T-helper 2 cell treated with Interferon-gamma antibody and Interleukin-4, amounts not matched to agents 100 ng/mL and 5 ng/mL, for 36 hours (primary cell): ENCODE measurements around the gene PSMD3. TPM values are rescaled to one million over a fixed set of nuclear protein-coding genes. Genes with fewer than 3 reads are reported as not detected.
"Not testable (repeated sequence)": the region's sequence is repeated elsewhere in the genome, so short reads cannot be mapped to it uniquely, and the experiment has no call there.

Experiments used
- intact Hi-C: fragments of 100-400 bp; cut with micrococcal nuclease; formaldehyde crosslinking; loops from one replicate; pipeline ENCODE4 v1.15.1; 2023
- total RNA-seq: library from RNA; stranded (reverse); gene quantifications from 2 replicates; pipeline ENCODE4 v1.2.3, GENCODE V29; 2022

Gene PSMD3
- total RNA-seq, 1 donor from 2014 or later = 125 TPM

DNA sequence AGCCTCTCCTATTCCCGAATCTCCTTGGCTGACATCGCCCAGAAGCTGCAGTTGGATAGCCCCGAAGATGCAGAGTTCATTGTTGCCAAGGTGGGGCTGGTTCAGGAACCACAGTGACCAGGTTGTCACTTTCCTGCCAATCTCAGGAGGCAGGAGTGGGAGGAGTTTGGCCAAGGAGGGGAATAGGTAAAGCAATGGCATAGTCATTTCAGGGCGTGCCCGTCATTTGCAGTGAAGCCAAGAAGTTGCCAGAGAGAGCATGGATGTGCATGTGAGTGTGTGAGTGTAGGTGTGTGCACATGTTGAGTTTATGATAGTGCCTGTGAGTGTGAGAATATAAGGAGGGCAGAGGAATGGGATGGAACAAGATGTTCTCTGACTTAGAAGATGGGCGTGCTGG lies 14.8 kb downstream of the PSMD3 start:
- intact Hi-C loops = no loop called here

- intact Hi-C loops = no loop called here
Observed at GRCh38 chr17:39996162-39996561, 15.6 kb downstream of the PSMD3 start.

DNA sequence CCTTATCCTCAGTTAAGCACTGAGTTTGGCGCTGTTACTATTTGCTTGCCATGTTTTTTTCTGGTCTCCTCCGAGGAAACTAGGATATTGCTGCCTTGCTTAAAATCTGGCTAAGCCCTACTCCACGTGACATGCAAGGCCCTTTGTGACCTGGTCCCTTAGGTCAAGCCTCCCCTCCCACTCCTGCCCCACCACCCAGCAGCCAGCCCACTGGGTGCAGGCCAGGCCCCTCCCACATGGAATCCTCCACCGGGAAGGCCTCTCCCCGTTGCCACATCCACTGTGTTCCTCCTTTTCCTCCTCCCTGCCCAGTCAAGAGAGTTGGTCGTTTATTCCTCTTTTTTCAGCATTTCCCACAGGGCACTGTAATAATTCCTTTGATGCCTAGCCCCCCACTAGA lies 16.2 kb downstream of the PSMD3 start:
- intact Hi-C loops = no loop called here

GRCh38 chr17:39997543-39997942 lies 16.9 kb downstream of the PSMD3 start:
- intact Hi-C loops = no loop called here

GRCh38 chr17:39999067-39999466 lies 18.5 kb downstream of the PSMD3 start:
- intact Hi-C loops = no loop called here

DNA sequence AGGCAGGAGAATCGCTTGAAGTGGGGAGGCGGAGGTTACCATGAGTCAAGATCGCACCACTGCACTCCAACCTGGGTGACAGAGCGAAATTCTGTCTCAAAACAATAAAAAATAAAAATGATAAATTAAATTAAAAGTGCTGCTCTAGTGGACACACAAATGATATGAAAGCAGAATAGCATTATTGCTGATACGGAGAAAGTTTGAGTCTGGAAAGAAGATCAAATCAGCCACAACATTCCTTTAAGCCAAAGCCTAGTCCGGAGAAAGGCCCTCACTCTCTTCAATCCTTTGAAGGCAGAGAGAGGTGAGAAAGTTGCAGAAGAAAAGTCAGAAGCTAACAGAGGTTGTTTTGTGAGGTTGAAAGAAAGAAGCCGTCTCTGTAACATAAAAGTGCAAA lies 19.6 kb downstream of the PSMD3 start:
- intact Hi-C loops = no loop called here

- intact Hi-C loops = not testable (repeated sequence)
Observed at GRCh38 chr17:40001335-40001734, 20.7 kb downstream of the PSMD3 start.

DNA sequence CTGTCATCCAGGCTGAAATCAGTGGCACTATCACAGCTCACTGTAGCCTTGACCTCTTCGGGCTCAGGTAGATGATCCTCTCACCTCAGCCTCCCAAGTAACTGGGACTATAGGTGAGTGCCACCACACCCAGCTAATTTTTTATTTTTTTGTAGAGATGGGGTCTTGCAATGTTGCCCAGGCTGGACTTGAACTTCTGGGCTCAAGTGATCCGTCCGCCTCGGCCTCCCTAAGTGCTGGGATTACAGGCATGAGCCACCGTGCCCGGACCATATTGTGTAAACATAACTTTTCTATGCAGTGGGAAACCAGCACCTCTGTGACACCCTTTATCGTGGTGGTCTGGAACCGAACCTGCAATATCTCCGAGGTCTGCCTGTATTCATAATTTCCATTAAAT lies 23.5 kb downstream of the PSMD3 start:
- intact Hi-C loops = no loop called here

DNA sequence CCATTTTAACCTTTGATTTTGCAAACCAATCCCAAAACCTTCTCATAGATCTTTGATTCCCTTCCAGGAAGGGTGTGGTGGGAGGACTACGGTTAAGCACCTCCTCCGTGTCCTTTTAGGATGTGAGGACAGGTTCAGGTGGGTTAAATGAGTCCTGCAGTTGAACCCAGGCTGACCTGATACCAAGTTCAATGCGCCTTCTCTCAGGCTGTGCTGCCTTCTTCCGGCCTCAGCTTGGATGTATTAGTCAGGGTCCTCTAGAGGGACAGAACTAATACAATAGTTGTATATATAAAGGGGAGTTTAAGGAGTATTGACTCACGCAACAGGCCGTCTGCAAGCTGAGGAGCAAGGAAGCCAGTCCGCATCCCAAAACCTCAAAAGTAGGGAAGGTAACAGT lies 24.1 kb downstream of the PSMD3 start:
- intact Hi-C loops = no loop called here

DNA sequence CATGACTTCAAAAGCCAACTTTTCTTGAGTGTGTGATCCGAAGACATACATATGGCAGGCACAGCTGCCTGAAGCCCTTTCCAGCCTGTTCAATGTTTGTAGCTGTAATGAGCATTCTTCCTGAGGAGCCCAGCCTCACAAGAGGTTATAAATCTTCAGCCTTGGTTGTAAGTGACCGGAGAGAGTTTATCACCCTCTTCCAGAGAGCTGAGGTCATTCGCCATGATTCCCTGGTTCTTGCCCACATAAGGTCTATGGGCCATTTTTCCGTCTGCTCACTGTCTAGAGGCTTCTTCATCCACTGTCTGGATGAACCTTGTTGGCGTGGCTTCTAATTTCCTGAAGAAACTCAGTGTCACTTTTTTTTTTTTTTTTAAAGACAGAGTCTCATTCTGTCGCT lies 24.9 kb downstream of the PSMD3 start:
- intact Hi-C loops = no loop called here

DNA sequence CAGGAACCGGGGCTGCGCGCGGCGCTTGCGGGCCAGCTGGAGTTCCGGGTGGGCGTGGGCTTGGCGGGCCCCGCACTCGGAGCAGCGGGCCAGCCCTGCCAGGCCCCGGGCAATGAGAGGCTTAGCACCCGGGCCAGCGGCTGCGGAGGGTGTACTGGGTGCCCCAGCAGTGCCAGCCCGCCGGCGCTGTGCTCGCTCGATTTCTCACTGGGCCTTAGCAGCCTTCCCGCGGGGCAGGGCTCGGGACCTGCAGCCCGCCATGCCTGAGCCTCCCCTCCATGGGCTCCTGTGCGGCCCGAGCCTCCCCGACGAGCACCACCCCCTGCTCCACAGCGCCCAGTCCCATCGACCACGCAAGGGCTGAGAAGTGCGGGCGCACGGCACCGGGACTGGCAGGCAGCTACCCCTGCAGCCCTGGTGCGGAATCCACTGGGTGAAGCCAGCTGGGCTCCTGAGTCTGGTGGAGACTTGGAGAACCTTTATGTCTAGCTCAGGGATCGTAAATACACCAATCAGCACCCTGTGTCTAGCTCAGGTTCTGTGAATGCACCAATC lies 30.4 kb downstream of the PSMD3 start:
- intact Hi-C loops = not testable (repeated sequence)

- intact Hi-C loops = loop anchor here (2.0 kb wide), 3 partner anchors 101 to 279 kb away; no protein-coding TSS in a partner anchor
Observed at GRCh38 chr17:40012017-40012647, 31.5 kb downstream of the PSMD3 start.

DNA sequence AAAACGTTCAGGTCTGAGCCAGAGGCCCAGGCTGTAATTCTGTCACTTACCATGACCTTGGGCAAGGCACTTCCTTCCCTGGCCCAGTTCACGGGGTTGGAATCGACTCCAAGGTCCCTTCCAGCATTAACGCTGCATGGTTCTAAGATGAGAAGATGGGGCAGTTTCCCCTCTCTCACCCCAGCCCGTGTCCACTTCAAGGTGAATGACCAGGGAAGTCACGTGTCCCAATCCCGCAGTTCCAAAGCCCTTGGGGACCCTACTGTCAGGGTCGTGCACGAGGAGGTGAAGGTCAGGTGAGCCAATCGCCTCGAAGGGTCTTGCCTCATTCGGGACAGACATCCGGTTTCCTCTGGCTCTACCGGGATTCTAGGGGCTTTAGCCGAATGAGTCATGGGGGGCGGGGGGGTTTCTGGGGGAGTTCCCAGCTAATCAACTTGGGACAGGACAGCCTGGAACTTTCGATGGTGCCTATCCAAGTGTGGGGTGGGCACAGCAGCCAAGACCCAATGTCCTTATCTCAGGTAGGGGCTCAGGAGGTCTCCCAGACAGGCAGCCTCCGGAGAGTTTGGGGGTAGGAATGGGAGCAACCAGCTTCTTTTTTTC lies 33.9 kb downstream of the PSMD3 start:
- intact Hi-C loops = no loop called here

DNA sequence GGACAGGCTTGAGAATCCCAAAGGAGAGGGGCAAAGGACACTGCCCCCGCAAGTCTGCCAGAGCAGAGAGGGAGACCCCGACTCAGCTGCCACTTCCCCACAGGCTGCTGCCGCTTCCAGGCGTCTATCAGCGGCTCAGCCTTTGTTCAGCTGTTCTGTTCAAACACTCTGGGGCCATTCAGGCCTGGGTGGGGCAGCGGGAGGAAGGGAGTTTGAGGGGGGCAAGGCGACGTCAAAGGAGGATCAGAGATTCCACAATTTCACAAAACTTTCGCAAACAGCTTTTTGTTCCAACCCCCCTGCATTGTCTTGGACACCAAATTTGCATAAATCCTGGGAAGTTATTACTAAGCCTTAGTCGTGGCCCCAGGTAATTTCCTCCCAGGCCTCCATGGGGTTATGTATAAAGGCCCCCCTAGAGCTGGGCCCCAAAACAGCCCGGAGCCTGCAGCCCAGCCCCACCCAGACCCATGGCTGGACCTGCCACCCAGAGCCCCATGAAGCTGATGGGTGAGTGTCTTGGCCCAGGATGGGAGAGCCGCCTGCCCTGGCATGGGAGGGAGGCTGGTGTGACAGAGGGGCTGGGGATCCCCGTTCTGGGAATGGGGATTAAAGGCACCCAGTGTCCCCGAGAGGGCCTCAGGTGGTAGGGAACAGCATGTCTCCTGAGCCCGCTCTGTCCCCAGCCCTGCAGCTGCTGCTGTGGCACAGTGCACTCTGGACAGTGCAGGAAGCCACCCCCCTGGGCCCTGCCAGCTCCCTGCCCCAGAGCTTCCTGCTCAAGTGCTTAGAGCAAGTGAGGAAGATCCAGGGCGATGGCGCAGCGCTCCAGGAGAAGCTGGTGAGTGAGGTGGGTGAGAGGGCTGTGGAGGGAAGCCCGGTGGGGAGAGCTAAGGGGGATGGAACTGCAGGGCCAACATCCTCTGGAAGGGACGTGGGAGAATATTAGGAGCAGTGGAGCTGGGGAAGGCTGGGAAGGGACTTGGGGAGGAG lies 34.7 kb downstream of the PSMD3 start, which contains the start of gene CSF3:
Gene CSF3, plus strand, starts transcription at position 436 of the 993 bp plus-strand sequence. Its CDS starts 35 bp downstream, at position 471.
- intact Hi-C loops = no loop called here

DNA sequence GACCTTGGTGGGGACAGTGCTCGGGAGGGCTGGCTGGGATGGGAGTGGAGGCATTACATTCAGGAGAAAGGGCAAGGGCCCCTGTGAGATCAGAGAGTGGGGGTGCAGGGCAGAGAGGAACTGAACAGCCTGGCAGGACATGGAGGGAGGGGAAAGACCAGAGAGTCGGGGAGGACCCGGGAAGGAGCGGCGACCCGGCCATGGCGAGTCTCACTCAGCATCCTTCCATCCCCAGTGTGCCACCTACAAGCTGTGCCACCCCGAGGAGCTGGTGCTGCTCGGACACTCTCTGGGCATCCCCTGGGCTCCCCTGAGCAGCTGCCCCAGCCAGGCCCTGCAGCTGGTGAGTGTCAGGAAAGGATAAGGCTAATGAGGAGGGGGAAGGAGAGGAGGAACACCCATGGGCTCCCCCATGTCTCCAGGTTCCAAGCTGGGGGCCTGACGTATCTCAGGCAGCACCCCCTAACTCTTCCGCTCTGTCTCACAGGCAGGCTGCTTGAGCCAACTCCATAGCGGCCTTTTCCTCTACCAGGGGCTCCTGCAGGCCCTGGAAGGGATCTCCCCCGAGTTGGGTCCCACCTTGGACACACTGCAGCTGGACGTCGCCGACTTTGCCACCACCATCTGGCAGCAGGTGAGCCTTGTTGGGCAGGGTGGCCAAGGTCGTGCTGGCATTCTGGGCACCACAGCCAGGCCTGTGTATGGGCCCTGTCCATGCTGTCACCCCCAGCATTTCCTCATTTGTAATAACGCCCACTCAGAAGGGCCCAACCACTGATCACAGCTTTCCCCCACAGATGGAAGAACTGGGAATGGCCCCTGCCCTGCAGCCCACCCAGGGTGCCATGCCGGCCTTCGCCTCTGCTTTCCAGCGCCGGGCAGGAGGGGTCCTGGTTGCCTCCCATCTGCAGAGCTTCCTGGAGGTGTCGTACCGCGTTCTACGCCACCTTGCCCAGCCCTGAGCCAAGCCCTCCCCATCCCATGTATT lies 35.7 kb downstream of the PSMD3 start:
- intact Hi-C loops = no loop called here

GRCh38 chr17:40017422-40018080 lies 36.9 kb downstream of the PSMD3 start:
- intact Hi-C loops = no loop called here

DNA sequence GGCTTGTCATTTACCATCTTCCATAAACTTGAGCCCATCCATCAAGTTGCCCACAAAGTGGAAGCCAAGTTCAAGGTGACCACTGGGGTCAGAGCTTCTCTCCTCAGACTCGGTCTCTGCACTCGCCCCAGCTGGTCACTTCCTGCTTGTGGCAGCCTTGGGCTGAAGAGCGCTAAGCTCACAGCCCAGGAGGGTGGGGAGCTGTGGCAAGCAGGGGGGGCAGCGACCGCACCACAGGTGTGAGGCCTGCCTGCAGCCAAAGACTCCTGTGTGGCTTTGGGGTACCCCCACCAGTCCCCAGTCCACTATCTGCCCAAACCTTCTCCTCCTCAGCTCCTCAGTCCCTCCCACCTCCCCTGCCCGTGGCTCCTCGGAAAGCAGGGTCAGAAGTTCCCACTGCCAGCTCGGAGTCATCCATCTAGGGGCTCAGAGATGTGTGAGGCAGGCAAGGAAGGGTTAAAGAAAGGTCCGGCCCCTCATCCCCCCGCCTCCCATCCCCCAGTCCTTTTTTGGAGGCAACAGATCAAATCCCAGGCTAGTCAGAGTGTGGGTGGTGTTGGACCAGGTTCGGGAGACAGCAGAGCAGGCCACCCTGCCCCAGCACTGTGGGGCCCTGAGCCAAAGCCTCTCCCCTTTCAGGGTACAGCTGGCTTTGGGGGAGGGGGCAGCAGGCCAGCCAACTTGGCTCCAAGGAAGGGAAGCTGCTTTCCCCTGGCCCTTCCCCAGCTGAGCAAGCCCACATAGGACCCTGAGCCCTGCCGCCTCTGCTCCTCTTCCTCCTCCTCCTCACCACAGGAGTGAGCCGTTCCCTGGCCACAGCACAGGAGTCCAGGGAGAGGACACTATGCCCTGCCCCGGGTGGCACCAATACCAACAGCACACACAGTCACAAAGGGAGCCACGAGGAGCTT lies 37.9 kb downstream of the PSMD3 start:
- intact Hi-C loops = no loop called here

GRCh38 chr17:40019140-40019991 lies 38.8 kb downstream of the PSMD3 start:
- intact Hi-C loops = no loop called here
